T-helper 22 cell (primary cell): ENCODE measurements around the gene RERE.

Experiments used
- DNase-seq: peaks from one replicate; pipeline ENCODE4 v3.0.0-alpha.2; 2020; ENCODE audit warnings: low read depth

The RERE gene

GRCh38 chr1:8473121-8473875 is 344.1 kb downstream of the RERE start:
- no peak for DNase-seq

GRCh38 chr1:8472668-8473067 is 344.8 kb downstream of the RERE start:
- no peak for DNase-seq

- DNase-seq = no peak
These were observed 346.0 kb downstream of the RERE start for GRCh38 chr1:8471451-8471850.

- DNase-seq = no peak
These were observed 348.7 kb downstream of the RERE start for GRCh38 chr1:8468751-8469150.

GRCh38 chr1:8467308-8467707 is 350.1 kb downstream of the RERE start:
- DNase-seq = no peak

GRCh38 chr1:8465692-8466091 is 351.7 kb downstream of the RERE start:
- no peak for DNase-seq

GRCh38 chr1:8465013-8465412 is 352.4 kb downstream of the RERE start:
- no peak for DNase-seq

- DNase-seq = no peak
These were observed 353.1 kb downstream of the RERE start for GRCh38 chr1:8464377-8464776.

GRCh38 chr1:8463144-8463927 is 354.1 kb downstream of the RERE start:
- DNase-seq = no peak

GRCh38 chr1:8462371-8462892 is 355.0 kb downstream of the RERE start:
- no peak for DNase-seq

GRCh38 chr1:8461351-8462110 is 355.9 kb downstream of the RERE start:
- no peak for DNase-seq

- DNase-seq = no peak
These were observed 356.7 kb downstream of the RERE start for GRCh38 chr1:8460784-8461183.

- DNase-seq = no peak
These were observed 357.3 kb downstream of the RERE start for GRCh38 chr1:8460132-8460544.

GRCh38 chr1:8458607-8459006 is 358.8 kb downstream of the RERE start:
- DNase-seq = no peak

GRCh38 chr1:8457760-8458381 is 359.6 kb downstream of the RERE start:
- DNase-seq = no peak

GRCh38 chr1:8456991-8457390 is 360.4 kb downstream of the RERE start:
- no peak for DNase-seq

GRCh38 chr1:8456308-8456912 is 361.0 kb downstream of the RERE start:
- DNase-seq = no peak

- no peak for DNase-seq
These were observed 361.6 kb downstream of the RERE start for GRCh38 chr1:8455700-8456307.

GRCh38 chr1:8450312-8450711 is 367.1 kb downstream of the RERE start:
- DNase-seq = no peak

- DNase-seq = no peak
These were observed 368.4 kb downstream of the RERE start for GRCh38 chr1:8448911-8449661.
